PC-9 (cell line): ENCODE data around the gene CCDC34. TPM values are rescaled to one million over a fixed set of nuclear protein-coding genes. Genes with fewer than 3 reads are reported as not detected.

Source experiments
- BruUV-seq: library from RNA; stranded (reverse); fragments of 400-500 nt; replicated peaks from 2 replicates; lab custom pipeline; 2021; lab: Mats Ljungman, UMichigan
- CTCF ChIA-PET: fragments of 300-600 bp; sonication (Branson Sonifier 250); formaldehyde crosslinking; loops from one replicate; lab custom pipeline; 2022; ENCODE audit warnings: antibody characterized with exemption; lab: Charles Lee
- POLR2A ChIA-PET: fragments of 300-600 bp; sonication (Branson Sonifier 250); formaldehyde crosslinking; loops from one replicate; lab custom pipeline; 2022; ENCODE audit warnings: antibody characterized with exemption; ENCODE audit not compliant: unreplicated experiment; lab: Charles Lee
- DNase-seq, 2 experiments: peaks; one replicate each; pipeline versions ENCODE4 v3.0.0 to v3.0.0-alpha.2; 2015 to 2022; ENCODE audit warnings: mixed read lengths in 1 of 2
- H2AFZ ChIP-seq: fragments of 200-600 bp; sonication (generic); 2 replicates; pipeline ENCODE4 v1.8.1; 2017; ENCODE audit warnings: antibody characterized with exemption
- H3F3A ChIP-seq: fragments of 200-600 bp; sonication (generic); 2 replicates; pipeline ENCODE4 v1.8.1; 2017; ENCODE audit warnings: antibody characterized with exemption, mild to moderate bottlenecking, low read depth; ENCODE audit not compliant: insufficient read depth
- H3K27ac ChIP-seq: fragments of 200-600 bp; sonication (generic); 2 replicates; pipeline ENCODE4 v1.6.1; 2016; ENCODE audit warnings: mixed run types
- H3K27me3 ChIP-seq: fragments of 200-600 bp; sonication (generic); 2 replicates; pipeline ENCODE4 v1.6.1; 2016; ENCODE audit warnings: low read depth, mixed run types; ENCODE audit not compliant: insufficient read depth
- H3K36me3 ChIP-seq: fragments of 200-600 bp; sonication (generic); 2 replicates; pipeline ENCODE4 v1.6.1; 2016; ENCODE audit warnings: low read depth, mixed run types
- H3K4me1 ChIP-seq: fragments of 200-600 bp; sonication (generic); replicated peaks from 2 replicates; pipeline ENCODE4 v1.6.1; 2016; ENCODE audit warnings: mixed run types; ENCODE audit not compliant: insufficient read depth
- H3K4me2 ChIP-seq: fragments of 200-600 bp; sonication (generic); 2 replicates; pipeline ENCODE4 v1.6.1; 2017; ENCODE audit warnings: mixed run types
- H3K4me3 ChIP-seq: fragments of 200-600 bp; sonication (generic); 2 replicates; pipeline ENCODE4 v1.6.1; 2016; ENCODE audit warnings: mixed run types
- H3K79me2 ChIP-seq: fragments of 200-600 bp; sonication (generic); 2 replicates; pipeline ENCODE4 v1.6.1; 2017; ENCODE audit warnings: low read depth, mixed run types
- H3K9me2 ChIP-seq: fragments of 200-600 bp; sonication (generic); 2 replicates; pipeline ENCODE4 v1.8.1; 2017; ENCODE audit warnings: mild to moderate bottlenecking; ENCODE audit not compliant: insufficient read depth
- H3K9me3 ChIP-seq: fragments of 200-600 bp; sonication (generic); 2 replicates; pipeline ENCODE4 v1.8.1; 2016; ENCODE audit warnings: low read depth; ENCODE audit not compliant: insufficient read depth
- H4K20me1 ChIP-seq: fragments of 200-600 bp; sonication (generic); 2 replicates; pipeline ENCODE4 v1.8.1; 2017; ENCODE audit not compliant: insufficient read depth
- EZH2 ChIP-seq: fragments of 200-600 bp; sonication (generic); IDR thresholded peaks from 2 replicates; pipeline ENCODE4 v1.8.0; 2017; ENCODE audit warnings: antibody characterized with exemption, low read depth
- intact Hi-C: fragments of 100-400 bp; cut with micrococcal nuclease; formaldehyde crosslinking; loops from one replicate; pipeline ENCODE4 v1.10.0; 2022; ENCODE audit not compliant: unreplicated experiment
- total RNA-seq: library from RNA; stranded (reverse); gene quantifications from 2 replicates; pipeline ENCODE4 v1.2.3, GENCODE V29; 2021
- TF ChIP-seq, protein P1 (sequence below): fragments of 200-600 bp; sonication (generic); conservative IDR thresholded peaks from 2 replicates; pipeline ENCODE4 v1.6.1; 2017; ENCODE audit warnings: mixed run types, antibody characterized with exemption, mild to moderate bottlenecking, moderate library complexity

CCDC34 gene
- total RNA-seq, 1 experiment from 2014 or later, result 33.6 TPM

DNA sequence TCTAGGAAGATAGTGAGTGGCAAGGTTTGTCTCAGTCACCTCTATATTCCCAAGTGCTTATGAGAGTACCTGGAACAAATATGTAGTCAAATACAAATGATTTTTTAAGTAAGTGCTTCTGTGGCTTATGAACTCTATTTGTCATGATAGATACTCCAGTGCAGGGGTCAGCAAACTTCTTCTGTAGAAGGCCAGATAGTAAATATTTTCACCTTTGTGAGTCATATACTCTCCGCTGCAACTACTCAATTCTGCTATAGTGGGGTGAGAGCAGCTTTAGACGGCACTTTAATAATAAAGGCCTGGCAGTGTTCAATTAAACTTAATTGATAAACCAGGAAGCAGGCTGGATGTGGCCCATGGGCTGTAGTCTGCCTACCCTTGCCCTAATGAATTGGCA is 12.4 kb upstream of the CCDC34 start:
- CTCF ChIA-PET, result no interaction called here
- BruUV-seq, result no TSS peak

DNA sequence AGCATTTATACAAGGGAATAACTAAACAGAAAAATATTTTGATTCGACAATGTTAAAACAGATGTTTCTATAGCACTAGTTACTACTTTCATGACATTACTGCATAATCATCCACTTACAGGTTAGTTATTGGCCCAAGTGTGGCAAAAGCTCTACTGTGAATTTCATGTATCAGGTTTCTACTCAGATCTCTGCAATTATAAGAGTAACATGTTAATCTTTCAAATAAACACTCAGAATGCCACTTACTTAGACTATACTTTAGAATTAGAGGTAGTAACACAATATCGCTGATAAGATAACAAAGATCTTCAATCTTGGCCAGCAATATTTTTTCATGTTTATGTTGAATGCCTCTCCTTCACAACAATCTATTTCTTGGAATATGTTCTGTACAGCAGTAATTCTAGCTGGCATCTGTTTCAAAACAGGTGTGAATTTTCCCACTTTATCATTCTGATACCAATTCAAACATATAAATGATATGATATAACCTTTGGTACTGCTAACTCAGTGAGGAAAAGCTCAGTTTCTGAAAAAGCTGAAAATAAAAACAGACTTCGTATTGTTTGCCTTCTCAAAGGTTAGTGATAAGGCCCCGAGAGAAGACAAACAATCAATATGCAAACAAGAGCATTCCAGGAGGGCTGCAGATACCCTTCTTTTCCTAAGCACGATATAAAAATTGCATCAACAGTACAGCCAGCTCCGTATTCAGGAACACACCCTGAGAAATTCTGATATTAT is 11.0 kb upstream of the CCDC34 start:
- ChIA-PET POLR2A (no interaction called here), CTCF (no interaction called here)
- Histone ChIP-seq H4K20me1 (no peaks in the 10 kb centered on the region; the same call in 1 of the 2 replicates), H3K36me3 (peaks cover 5% of the 10 kb centered on the region; the same call in 1 of the 2 replicates), H3K4me3 (no peak overlapping the region), H3K27ac (no peak overlapping the region), H3K79me2 (no peaks in the 10 kb centered on the region), H3K27me3 (no peaks in the 10 kb centered on the region), H3K4me1 (no peaks in the 10 kb centered on the region), H2AFZ (no peak overlapping the region), H3F3A (no peaks in the 10 kb centered on the region), H3K4me2 (no peak overlapping the region), H3K9me3 (no peaks in the 10 kb centered on the region), H3K9me2 (no peaks in the 10 kb centered on the region)
- no TSS peak for BruUV-seq
- TF ChIP-seq, protein P1, sequence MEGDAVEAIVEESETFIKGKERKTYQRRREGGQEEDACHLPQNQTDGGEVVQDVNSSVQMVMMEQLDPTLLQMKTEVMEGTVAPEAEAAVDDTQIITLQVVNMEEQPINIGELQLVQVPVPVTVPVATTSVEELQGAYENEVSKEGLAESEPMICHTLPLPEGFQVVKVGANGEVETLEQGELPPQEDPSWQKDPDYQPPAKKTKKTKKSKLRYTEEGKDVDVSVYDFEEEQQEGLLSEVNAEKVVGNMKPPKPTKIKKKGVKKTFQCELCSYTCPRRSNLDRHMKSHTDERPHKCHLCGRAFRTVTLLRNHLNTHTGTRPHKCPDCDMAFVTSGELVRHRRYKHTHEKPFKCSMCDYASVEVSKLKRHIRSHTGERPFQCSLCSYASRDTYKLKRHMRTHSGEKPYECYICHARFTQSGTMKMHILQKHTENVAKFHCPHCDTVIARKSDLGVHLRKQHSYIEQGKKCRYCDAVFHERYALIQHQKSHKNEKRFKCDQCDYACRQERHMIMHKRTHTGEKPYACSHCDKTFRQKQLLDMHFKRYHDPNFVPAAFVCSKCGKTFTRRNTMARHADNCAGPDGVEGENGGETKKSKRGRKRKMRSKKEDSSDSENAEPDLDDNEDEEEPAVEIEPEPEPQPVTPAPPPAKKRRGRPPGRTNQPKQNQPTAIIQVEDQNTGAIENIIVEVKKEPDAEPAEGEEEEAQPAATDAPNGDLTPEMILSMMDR, result no peak
- no peak for TF ChIP-seq EZH2
- intact Hi-C loops, result no loop called here
- no peak for DNase-seq

More for the DNA sequence above, 12.4 kb upstream of the CCDC34 start:
- H3K27me3 ChIP-seq, result no peaks in the 10 kb centered on the region
- H2AFZ ChIP-seq, result no peak overlapping the region
- H3K4me3 ChIP-seq, result no peak overlapping the region
- no peaks in the 10 kb centered on the region for H3K4me1 ChIP-seq
- no peak overlapping the region for H3K27ac ChIP-seq
- no peaks in the 10 kb centered on the region for H3K9me3 ChIP-seq
- H3K4me2 ChIP-seq, result no peak overlapping the region
- peaks cover 5% of the 10 kb centered on the region; the same call in 1 of the 2 replicates for H3K36me3 ChIP-seq
- H3K79me2 ChIP-seq, result no peaks in the 10 kb centered on the region
- H3F3A ChIP-seq, result no peaks in the 10 kb centered on the region
- POLR2A ChIA-PET, result no interaction called here
- H4K20me1 ChIP-seq, result no peaks in the 10 kb centered on the region
- intact Hi-C loops, result no loop called here
- DNase-seq, result no peak
- no peak for TF ChIP-seq EZH2
- TF ChIP-seq, protein P1, result no peak
- H3K9me2 ChIP-seq, result no peaks in the 10 kb centered on the region

DNA sequence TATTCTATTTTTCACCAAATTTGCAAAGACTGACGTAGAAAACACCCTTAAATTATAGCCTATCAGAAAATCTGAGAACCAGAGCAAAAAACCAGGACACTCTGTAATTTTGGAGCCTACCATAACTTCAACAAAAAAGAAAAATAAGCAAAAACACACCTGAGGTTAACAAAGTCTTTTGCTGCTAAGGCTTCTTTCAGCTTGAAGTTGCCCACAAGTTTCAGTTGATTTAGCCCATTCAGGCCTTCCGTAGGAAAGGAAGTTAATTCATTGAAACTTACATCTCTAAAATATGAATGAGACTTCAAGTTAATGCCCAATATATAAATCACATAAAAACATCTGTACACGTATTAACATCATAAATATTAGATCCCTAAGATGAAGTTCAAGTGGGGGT is 10.4 kb upstream of the CCDC34 start:
- POLR2A ChIA-PET, result no interaction called here
- no peak for DNase-seq
- CTCF ChIA-PET, result no interaction called here
- no peaks in the 10 kb centered on the region; the same call in 1 of the 2 replicates for H4K20me1 ChIP-seq
- no peaks in the 10 kb centered on the region for H3K9me3 ChIP-seq
- H3K9me2 ChIP-seq, result no peaks in the 10 kb centered on the region
- BruUV-seq, result no TSS peak
- TF ChIP-seq EZH2, result no peak
- TF ChIP-seq, protein P1, result no peak
- intact Hi-C loops, result no loop called here
- no peaks in the 10 kb centered on the region for H3K79me2 ChIP-seq
- peaks cover 11% of the 10 kb centered on the region; the same call in 1 of the 2 replicates for H3K36me3 ChIP-seq
- H2AFZ ChIP-seq, result no peak overlapping the region
- H3K27me3 ChIP-seq, result no peaks in the 10 kb centered on the region
- H3F3A ChIP-seq, result no peaks in the 10 kb centered on the region
- H3K27ac ChIP-seq, result no peak overlapping the region
- H3K4me1 ChIP-seq, result no peaks in the 10 kb centered on the region
- no peak overlapping the region for H3K4me2 ChIP-seq
- no peak overlapping the region for H3K4me3 ChIP-seq
